Endothelial cell of umbilical vein (primary cell): ENCODE results near the gene TMEM254. TPM values are rescaled to one million over a fixed set of nuclear protein-coding genes. Genes with fewer than 3 reads are reported as not detected.

Source experiments
- BruUV-seq: library from RNA; stranded (reverse); fragments of 400-500 nt; replicated peaks from 2 replicates; lab custom pipeline; 2021; lab: Mats Ljungman, UMichigan
- CTCF ChIA-PET: fragments of 300-600, 350-600 bp; sonication (Branson Sonifier 250); formaldehyde crosslinking; loops from one replicate; lab custom pipeline; 2021; ENCODE audit warnings: antibody characterized with exemption, inconsistent platforms; lab: Charles Lee
- POLR2A ChIA-PET: fragments of 300-600, 350-600 bp; sonication (Branson Sonifier 250); formaldehyde crosslinking; loops from one replicate; lab custom pipeline; 2021; ENCODE audit warnings: antibody characterized with exemption, inconsistent platforms; lab: Charles Lee
- DNase-seq: peaks from one replicate; pipeline ENCODE4 v3.0.0-alpha.2; 2011; ENCODE audit warnings: low read depth, low spot score
- FAIRE-seq: peaks from 2 replicates; lab custom pipeline; 2011; peaks lifted over from hg19 to GRCh38; lab: Jason Lieb, UNC
- H2AFZ ChIP-seq: 2 replicates; pipeline ENCODE4 v1.6.0; 2012; ENCODE audit warnings: low read depth, low read length, control low read depth, inconsistent platforms
- H3K27ac ChIP-seq: 2 replicates; pipeline ENCODE4 v1.5.1; 2011; ENCODE audit warnings: low read depth, mild to moderate bottlenecking, control low read depth, low read length, moderate library complexity; ENCODE audit not compliant: insufficient read depth
- H3K27me3 ChIP-seq, 2 experiments: 2 replicates each; pipeline versions ENCODE4 v1.6.0 to v1.6.1; 2011; ENCODE audit warnings: low read length in 2 of 2, mixed read lengths in 1 of 2; ENCODE audit not compliant: control insufficient read depth in 2 of 2, insufficient read depth in 2 of 2
- H3K36me3 ChIP-seq, 2 experiments: 2 replicates in 1 of 2; 3 replicates in 1 of 2; pipeline ENCODE4 v1.5.1; 2011; ENCODE audit warnings: low read length in 2 of 2, mild to moderate bottlenecking in 1 of 2, moderate library complexity in 1 of 2; ENCODE audit not compliant: control insufficient read depth in 2 of 2, insufficient read depth in 2 of 2; ENCODE audit errors: extremely low read depth in 1 of 2
- H3K4me1 ChIP-seq: 3 replicates; pipeline ENCODE4 v1.5.1; 2011; ENCODE audit warnings: mild to moderate bottlenecking, low read length; ENCODE audit not compliant: control insufficient read depth, insufficient read depth; ENCODE audit errors: extremely low read depth
- H3K4me2 ChIP-seq: 2 replicates; pipeline ENCODE4 v1.6.1; 2011; ENCODE audit warnings: low read length, control low read depth, mixed read lengths; ENCODE audit not compliant: insufficient read depth
- H3K4me3 ChIP-seq, 3 experiments: fragments of 200-600 bp in 1 of 3; sonication (generic), shearing (Covaris generic) in 1 of 3; replicated peaks in 1 of 3; 2 replicates each; pipeline ENCODE4 v1.5.1; 2011 to 2016; ENCODE audit warnings: control low read depth in 3 of 3, low read length in 3 of 3, mild to moderate bottlenecking in 2 of 3, inconsistent platforms in 1 of 3, low read depth in 1 of 3, moderate library complexity in 1 of 3; ENCODE audit not compliant: insufficient read depth in 1 of 3
- H3K79me2 ChIP-seq: 2 replicates; pipeline ENCODE4 v1.6.0; 2012; ENCODE audit warnings: low read length, inconsistent platforms; ENCODE audit not compliant: control insufficient read depth, insufficient read depth
- H3K9ac ChIP-seq: replicated peaks from 2 replicates; pipeline ENCODE3; 2011; ENCODE audit warnings: low read length, control low read depth; ENCODE audit not compliant: insufficient read depth; ENCODE audit errors: extremely low read depth
- H3K9me1 ChIP-seq: replicated peaks from 3 replicates; pipeline ENCODE4 v1.6.0; 2011; ENCODE audit warnings: mild to moderate bottlenecking, low read length; ENCODE audit not compliant: control insufficient read depth, insufficient read depth; ENCODE audit errors: extremely low read depth
- H3K9me3 ChIP-seq: replicated peaks from 2 replicates; pipeline ENCODE4 v1.5.1; 2012; ENCODE audit warnings: low read length, inconsistent platforms; ENCODE audit not compliant: control insufficient read depth, insufficient read depth
- H4K20me1 ChIP-seq: replicated peaks from 2 replicates; pipeline ENCODE3; 2011; ENCODE audit warnings: mild to moderate bottlenecking, low read length; ENCODE audit not compliant: control insufficient read depth, insufficient read depth; ENCODE audit errors: extremely low read depth
- EZH2 ChIP-seq: IDR thresholded peaks from 2 replicates; pipeline ENCODE4 v1.6.1; 2012; ENCODE audit warnings: borderline replicate concordance, low read depth, mild to moderate bottlenecking, moderate library complexity, low read length, inconsistent platforms; ENCODE audit not compliant: severe bottlenecking
- FOS ChIP-seq: IDR thresholded peaks from 2 replicates; pipeline ENCODE4 v1.6.1; 2011; ENCODE audit warnings: mild to moderate bottlenecking, low read length, moderate library complexity, borderline replicate concordance; ENCODE audit not compliant: insufficient read depth
- GATA2 ChIP-seq: IDR thresholded peaks from 2 replicates; pipeline ENCODE4 v1.7.0; 2011; ENCODE audit warnings: low read depth, mild to moderate bottlenecking, moderate library complexity, mixed read lengths, low read length; ENCODE audit not compliant: insufficient read length, insufficient read depth
- JUN ChIP-seq: IDR thresholded peaks from 2 replicates; pipeline ENCODE4 v1.6.1; 2011; ENCODE audit warnings: borderline replicate concordance, low read depth; ENCODE audit not compliant: insufficient read length, insufficient read depth
- MYC ChIP-seq: IDR thresholded peaks from one replicate; pipeline ENCODE4 v1.6.1; 2011; ENCODE audit warnings: mild to moderate bottlenecking, low read depth, low read length
- POLR2A ChIP-seq: IDR thresholded peaks from 2 replicates; pipeline ENCODE4 v1.6.1; 2012; ENCODE audit warnings: low read depth, mild to moderate bottlenecking, control low read depth, low read length
- POLR2AphosphoS5 ChIP-seq: IDR thresholded peaks from 2 replicates; pipeline ENCODE4 v1.6.1; 2012; ENCODE audit warnings: low read depth, mild to moderate bottlenecking, control low read depth, low read length, moderate library complexity; ENCODE audit not compliant: insufficient read depth
- dilution Hi-C: fragments of 300-500 bp; cut with MboI; formaldehyde crosslinking; loops from one replicate; pipeline ENCODE4 v1.15.0; 2019; ENCODE audit warnings: low sequenced_read_pairs; ENCODE audit not compliant: extremely low pct_ligation_motif_present
- intact Hi-C: fragments of 100-400 bp; cut with micrococcal nuclease; formaldehyde crosslinking; loops from one replicate; pipeline ENCODE4 v1.10.0; 2022
- polyA plus RNA-seq, 4 experiments: library from polyadenylated mRNA; depleted of rRNA in 3 of 4; stranded (reverse) in 3 of 4; unstranded in 1 of 4; fragments of >200 nt; gene quantifications; 2 replicates each; pipeline versions ENCODE4 v1.2.1 to v1.2.3, GENCODE V29; 2011 to 2012; ENCODE audit warnings: missing spikeins in 1 of 4
- total RNA-seq: library from RNA; stranded (reverse); gene quantifications from 2 replicates; pipeline ENCODE4 v1.2.3, GENCODE V29; 2021
- TF ChIP-seq, protein P1 (sequence below): IDR thresholded peaks from 2 replicates; pipeline ENCODE4 v1.6.1; 2011; ENCODE audit not compliant: insufficient read depth, insufficient read length
- TF ChIP-seq, protein P2 (sequence below), 2 donors: IDR thresholded peaks; 1 replicate in 1 of 2; 2 replicates in 1 of 2; pipeline ENCODE4 v1.5.1; 2011; ENCODE audit warnings: low read length in 2 of 2, mild to moderate bottlenecking in 2 of 2, moderate library complexity in 2 of 2, control low read depth in 1 of 2, inconsistent platforms in 1 of 2, low read depth in 1 of 2; ENCODE audit not compliant: insufficient read depth in 1 of 2; ENCODE audit errors: extremely low read depth in 1 of 2

The TMEM254 gene
- total and polyA plus RNA-seq, 2 donors (not counting 3 experiments of a cell fraction or from before 2014, with no cell fraction given), result 10.1 to 13.4 TPM

DNA sequence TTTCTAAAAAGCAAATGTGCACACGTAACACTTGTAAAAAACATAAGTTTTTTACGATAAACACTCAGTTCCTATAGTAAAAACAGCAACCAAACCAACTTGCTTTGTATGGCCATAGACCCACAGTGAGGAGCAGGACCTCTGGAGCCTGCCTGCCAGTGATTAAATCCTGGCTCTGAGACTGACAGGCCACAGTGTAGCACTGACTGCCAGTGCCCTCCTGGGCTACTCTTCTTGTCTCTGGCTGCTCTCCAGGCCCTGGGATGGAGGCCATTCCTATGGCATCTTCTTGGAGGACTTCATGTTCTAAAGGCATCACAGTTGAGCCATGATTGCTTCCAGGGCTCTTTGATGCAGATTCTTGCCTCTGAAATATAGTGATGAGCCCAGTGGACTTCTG, 22.7 kb upstream of the TMEM254 start:
- FAIRE-seq, result no peak
- Histone ChIP-seq H3K9me3 (no peaks in the 10 kb centered on the region), H3K27ac (no peak overlapping the region), H3K36me3 (no peaks in the 10 kb centered on the region), H4K20me1 (no peaks in the 10 kb centered on the region), H3K4me2 (no peak overlapping the region), H3K79me2 (no peaks in the 10 kb centered on the region), H3K27me3 (peaks cover 0 to under 1% of the 10 kb centered on the region in 2 experiments), H2AFZ (no peak overlapping the region), H3K4me3 (no peak overlapping the region), H3K9ac (no peak overlapping the region), H3K4me1 (no peaks in the 10 kb centered on the region), H3K9me1 (no peaks in the 10 kb centered on the region)
- ChIA-PET POLR2A (no interaction called here), CTCF (interaction anchor here (1.7 to 5.7 kb wide), 2 partner anchors 8 to 12 kb away, joined by 3 to 37 read pairs; no protein-coding TSS in a partner anchor)
- TF ChIP-seq MYC, result no peak
- no peak for TF ChIP-seq EZH2
- TF ChIP-seq GATA2, result no peak
- TF ChIP-seq JUN, result no peak
- TF ChIP-seq POLR2A, result no peak
- TF ChIP-seq, protein P1, sequence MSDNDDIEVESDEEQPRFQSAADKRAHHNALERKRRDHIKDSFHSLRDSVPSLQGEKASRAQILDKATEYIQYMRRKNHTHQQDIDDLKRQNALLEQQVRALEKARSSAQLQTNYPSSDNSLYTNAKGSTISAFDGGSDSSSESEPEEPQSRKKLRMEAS, result no peak
- no peak for TF ChIP-seq FOS
- TF ChIP-seq, protein P2, sequence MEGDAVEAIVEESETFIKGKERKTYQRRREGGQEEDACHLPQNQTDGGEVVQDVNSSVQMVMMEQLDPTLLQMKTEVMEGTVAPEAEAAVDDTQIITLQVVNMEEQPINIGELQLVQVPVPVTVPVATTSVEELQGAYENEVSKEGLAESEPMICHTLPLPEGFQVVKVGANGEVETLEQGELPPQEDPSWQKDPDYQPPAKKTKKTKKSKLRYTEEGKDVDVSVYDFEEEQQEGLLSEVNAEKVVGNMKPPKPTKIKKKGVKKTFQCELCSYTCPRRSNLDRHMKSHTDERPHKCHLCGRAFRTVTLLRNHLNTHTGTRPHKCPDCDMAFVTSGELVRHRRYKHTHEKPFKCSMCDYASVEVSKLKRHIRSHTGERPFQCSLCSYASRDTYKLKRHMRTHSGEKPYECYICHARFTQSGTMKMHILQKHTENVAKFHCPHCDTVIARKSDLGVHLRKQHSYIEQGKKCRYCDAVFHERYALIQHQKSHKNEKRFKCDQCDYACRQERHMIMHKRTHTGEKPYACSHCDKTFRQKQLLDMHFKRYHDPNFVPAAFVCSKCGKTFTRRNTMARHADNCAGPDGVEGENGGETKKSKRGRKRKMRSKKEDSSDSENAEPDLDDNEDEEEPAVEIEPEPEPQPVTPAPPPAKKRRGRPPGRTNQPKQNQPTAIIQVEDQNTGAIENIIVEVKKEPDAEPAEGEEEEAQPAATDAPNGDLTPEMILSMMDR (IDR thresholded peaks at IDR 0.05; ENCODE audit: extremely low read depth in 1 of 2, insufficient read depth in 1 of 2, low read depth in 1 of 2, low read length in 2 of 2), result no peak
- TF ChIP-seq POLR2AphosphoS5, result no peak
- intact Hi-C loops (loop anchor here (5.0 to 10.0 kb wide), 2 partner anchors 77 to 169 kb away; partner anchors contain the start of gene PLAC9), dilution Hi-C loops (no loop called here)
- no peak for DNase-seq
- BruUV-seq, result no TSS peak
